A549 (cell line): ENCODE measurements around the gene CTAGE9.

Experiments
- EHMT2 ChIP-seq: fragments of 200-600 bp; sonication (generic); IDR thresholded peaks from 2 replicates; pipeline ENCODE4 v1.6.1; 2016; ENCODE audit warnings: antibody characterized with exemption, low read depth, mild to moderate bottlenecking, moderate library complexity
- ESRRA ChIP-seq: fragments of 150-350 bp; IDR thresholded peaks from 2 replicates; pipeline ENCODE4 v1.6.1; 2014; ENCODE audit warnings: mild to moderate bottlenecking, low read length, borderline replicate concordance
- MAFK ChIP-seq: fragments of 450-650 bp; IDR thresholded peaks from 2 replicates; pipeline ENCODE4 v1.6.1; 2014; ENCODE audit not compliant: partially characterized antibody
- NR3C1 ChIP-seq: fragments of >200 bp; sonication (Bioruptor Twin); formaldehyde crosslinking; IDR thresholded peaks from 3 replicates; pipeline ENCODE4 v1.6.1; 2017
- RAD21 ChIP-seq, 2 experiments: fragments of >200 bp in 1 of 2; sonication (Bioruptor Twin) in 1 of 2; formaldehyde crosslinking in 1 of 2; IDR thresholded peaks in 1 of 2; conservative IDR thresholded peaks in 1 of 2; 2 replicates in 1 of 2; 3 replicates in 1 of 2; pipeline ENCODE4 v1.6.1; 2012 to 2018; ENCODE audit warnings: inconsistent platforms in 1 of 2
- TP53 ChIP-seq: fragments of 250-450 bp; sonication (Bioruptor Pico); IDR thresholded peaks from 2 replicates; pipeline ENCODE4 v1.5.0; 2021; ENCODE audit warnings: mild to moderate bottlenecking, moderate library complexity

- TF ChIP-seq ESRRA (no peak), MAFK (no peak), EHMT2 (no peak), NR3C1 (no peak), TP53 (no peak), RAD21 (conservative IDR thresholded peaks at IDR 0.05 in 1 of 2, IDR thresholded peaks at IDR 0.05 in 1 of 2) (no peak)
Observed at GRCh38 chr6:131736003-131736596, 25.3 kb upstream of the CTAGE9 start.
